Calu3 (cell line): Measurements from ENCODE around the gene KLHDC4. TPM values are rescaled to one million over a fixed set of nuclear protein-coding genes. Genes with fewer than 3 reads are reported as not detected.
A peak's percentile ranks its signal among the peaks of the same experiment; 100 is the strongest.

Source experiments
- BruUV-seq: library from RNA; stranded (reverse); fragments of 400-500 nt; replicated peaks from 2 replicates; lab custom pipeline; 2021; lab: Mats Ljungman, UMichigan
- CTCF ChIA-PET: fragments of 300-600 bp; sonication (Branson Sonifier 250); formaldehyde crosslinking; loops from one replicate; lab custom pipeline; 2022; ENCODE audit warnings: antibody characterized with exemption; lab: Charles Lee
- DNase-seq: peaks from one replicate; pipeline ENCODE4 v3.0.0; 2022
- H3K27ac Mint-ChIP-seq: one replicate; pipeline ENCODE4 v1.8.0; 2022; ENCODE audit warnings: mixed read lengths; ENCODE audit not compliant: unreplicated experiment
- H3K27me3 Mint-ChIP-seq: one replicate; pipeline ENCODE4 v1.8.0; 2022; ENCODE audit warnings: mixed read lengths; ENCODE audit not compliant: unreplicated experiment
- H3K36me3 Mint-ChIP-seq: one replicate; pipeline ENCODE4 v1.8.0; 2022; ENCODE audit warnings: mild to moderate bottlenecking, moderate library complexity, mixed read lengths; ENCODE audit not compliant: insufficient read depth, unreplicated experiment
- H3K4me1 Mint-ChIP-seq: one replicate; pipeline ENCODE4 v1.8.0; 2022; ENCODE audit warnings: mild to moderate bottlenecking, low read depth, mixed read lengths; ENCODE audit not compliant: unreplicated experiment
- H3K4me3 Mint-ChIP-seq: one replicate; pipeline ENCODE4 v1.8.0; 2022; ENCODE audit warnings: mild to moderate bottlenecking, low read depth, moderate library complexity, mixed read lengths; ENCODE audit not compliant: unreplicated experiment
- H3K9me3 Mint-ChIP-seq: one replicate; pipeline ENCODE4 v1.8.0; 2022; ENCODE audit warnings: low read depth, mixed read lengths; ENCODE audit not compliant: unreplicated experiment
- CTCF ChIP-seq: fragments of 200-600 bp; IDR thresholded peaks from one replicate; pipeline ENCODE4 v1.8.0; 2022; ENCODE audit warnings: antibody characterized with exemption; ENCODE audit not compliant: unreplicated experiment
- intact Hi-C: fragments of 100-400 bp; cut with micrococcal nuclease; formaldehyde crosslinking; loops from one replicate; pipeline ENCODE4 v1.10.0; 2022; ENCODE audit not compliant: unreplicated experiment
- total RNA-seq: library from RNA; stranded (reverse); gene quantifications from 2 replicates; pipeline ENCODE4 v1.2.3, GENCODE V29; 2022

KLHDC4 gene
- total RNA-seq, 1 experiment from 2014 or later: 106 TPM

- no TSS peak for BruUV-seq
- Mint-ChIP-seq H3K9me3 (no peaks in the 10 kb centered on the region), H3K4me3 (peak overlapping the region; percentile 95), H3K27ac (peak overlapping the region; percentile 91), H3K36me3 (peaks cover 60% of the 10 kb centered on the region), H3K27me3 (no peaks in the 10 kb centered on the region), H3K4me1 (peaks cover 25% of the 10 kb centered on the region)
- no peak for TF ChIP-seq CTCF
- no peak for DNase-seq
- CTCF ChIA-PET: interaction anchor here (0.6 kb wide), 2 partner anchors 12 to 723 kb away, joined by 4 to 9 read pairs; no protein-coding TSS in a partner anchor
- intact Hi-C loops: no loop called here
These were observed 950 bp downstream of the KLHDC4 start for GRCh38 chr16:87764600-87765472.

GRCh38 chr16:87762620-87763019, 3.2 kb downstream of the KLHDC4 start:
- CTCF ChIA-PET: interaction anchor here (1.1 kb wide), 1 partner anchor 109 kb away, joined by 6 read pairs; no protein-coding TSS in a partner anchor
- H3K36me3 Mint-ChIP-seq: peaks cover 72% of the 10 kb centered on the region
- no peak for TF ChIP-seq CTCF
- no peaks in the 10 kb centered on the region for H3K27me3 Mint-ChIP-seq
- no peaks in the 10 kb centered on the region for H3K9me3 Mint-ChIP-seq
- H3K4me1 Mint-ChIP-seq: peaks cover 16% of the 10 kb centered on the region
- BruUV-seq: no TSS peak
- DNase-seq: no peak
- intact Hi-C loops: no loop called here
- no peak overlapping the region for H3K4me3 Mint-ChIP-seq
- no peak overlapping the region for H3K27ac Mint-ChIP-seq

- DNase-seq: no peak
- CTCF ChIA-PET: interaction anchor here (1.1 kb wide), 1 partner anchor 109 kb away, joined by 6 read pairs; no protein-coding TSS in a partner anchor
- Mint-ChIP-seq H3K36me3 (peaks cover 75% of the 10 kb centered on the region), H3K27me3 (no peaks in the 10 kb centered on the region), H3K4me3 (no peak overlapping the region), H3K27ac (no peak overlapping the region), H3K4me1 (peaks cover 16% of the 10 kb centered on the region), H3K9me3 (no peaks in the 10 kb centered on the region)
- no TSS peak for BruUV-seq
- intact Hi-C loops: no loop called here
- no peak for TF ChIP-seq CTCF
These were observed 3.7 kb downstream of the KLHDC4 start for GRCh38 chr16:87762071-87762571.

- Mint-ChIP-seq H3K4me3 (no peak overlapping the region), H3K36me3 (peaks cover 75% of the 10 kb centered on the region), H3K27me3 (no peaks in the 10 kb centered on the region), H3K4me1 (peaks cover 16% of the 10 kb centered on the region), H3K9me3 (no peaks in the 10 kb centered on the region), H3K27ac (no peak overlapping the region)
- intact Hi-C loops: no loop called here
- CTCF ChIA-PET: no interaction called here
- no peak for DNase-seq
- TF ChIP-seq CTCF: no peak
- BruUV-seq: no TSS peak
These were observed 4.7 kb downstream of the KLHDC4 start for GRCh38 chr16:87761060-87761459.
